NCI-H345 treated with DMSO at 0.1 percent for 48 hours (cell line): ENCODE data around the gene CDK9.
"Not testable (repeated sequence)": the region's sequence is repeated elsewhere in the genome, so short reads cannot be mapped to it uniquely, and the experiment has no call there.

Experiments used
- DNase-seq: peaks from one replicate; lab custom pipeline; 2025; ENCODE audit not compliant: unreplicated experiment; lab: John Stamatoyannopoulos, UW

The CDK9 gene

GRCh38 chr9:127779136-127779981, 6.5 kb upstream of the CDK9 start:
- DNase-seq: no peak

- DNase-seq: no peak
Measured at GRCh38 chr9:127780126-127780885, 5.5 kb upstream of the CDK9 start.

GRCh38 chr9:127780909-127781308, 4.9 kb upstream of the CDK9 start:
- not testable (repeated sequence) for DNase-seq

GRCh38 chr9:127781806-127782205, 4.0 kb upstream of the CDK9 start:
- no peak for DNase-seq

GRCh38 chr9:127783111-127784008, 2.5 kb upstream of the CDK9 start:
- no peak for DNase-seq

GRCh38 chr9:127785023-127785932, 556 bp upstream of the CDK9 start:
- peak; percentile 65 for DNase-seq

GRCh38 chr9:127786773-127787104, 905 bp downstream of the CDK9 start:
- DNase-seq: no peak

GRCh38 chr9:127788337-127789011, 2.6 kb downstream of the CDK9 start:
- DNase-seq: no peak

GRCh38 chr9:127789179-127789578, 3.3 kb downstream of the CDK9 start:
- no peak for DNase-seq

GRCh38 chr9:127790094-127790855, 4.4 kb downstream of the CDK9 start:
- no peak for DNase-seq

GRCh38 chr9:127791085-127791484, 5.3 kb downstream of the CDK9 start:
- DNase-seq: no peak

- no peak for DNase-seq
Measured at GRCh38 chr9:127792417-127793031, 6.7 kb downstream of the CDK9 start.

- no peak for DNase-seq
Measured at GRCh38 chr9:127793093-127793708, 7.4 kb downstream of the CDK9 start.

- no peak for DNase-seq
Measured at GRCh38 chr9:127794001-127794791, 8.4 kb downstream of the CDK9 start.

- DNase-seq: no peak
Measured at GRCh38 chr9:127796225-127796813, 10.5 kb downstream of the CDK9 start.

GRCh38 chr9:127796852-127797370, 11.1 kb downstream of the CDK9 start:
- DNase-seq: no peak
